Loucy (cell line): ENCODE data around the gene DOCK3.

Source experiments
- H2AFZ ChIP-seq: fragments of 200-600 bp; sonication (generic); 2 replicates; pipeline ENCODE4 v1.6.0; 2016; ENCODE audit warnings: antibody characterized with exemption, mild to moderate bottlenecking, low read length, moderate library complexity
- H3F3A ChIP-seq: fragments of 200-600 bp; 2 replicates; pipeline ENCODE4 v1.6.0; 2016; ENCODE audit warnings: antibody characterized with exemption, low read depth, mild to moderate bottlenecking
- H3K27me3 ChIP-seq: fragments of 200-600 bp; sonication (generic); 2 replicates; pipeline ENCODE4 v1.6.1; 2014; ENCODE audit warnings: low read length, mild to moderate bottlenecking; ENCODE audit not compliant: insufficient read depth, poor library complexity, severe bottlenecking
- H3K36me3 ChIP-seq: fragments of 200-600 bp; sonication (generic); 2 replicates; pipeline ENCODE4 v1.6.1; 2016; ENCODE audit warnings: low read length; ENCODE audit not compliant: insufficient read depth
- H3K4me1 ChIP-seq: fragments of 200-600 bp; sonication (generic); 2 replicates; pipeline ENCODE4 v1.5.1; 2014; ENCODE audit warnings: low read length, mild to moderate bottlenecking; ENCODE audit not compliant: insufficient read depth, poor library complexity, severe bottlenecking
- H3K4me2 ChIP-seq: fragments of 200-600 bp; sonication (generic); 2 replicates; pipeline ENCODE4 v1.6.0; 2014; ENCODE audit warnings: antibody characterized with exemption, low read length, low read depth, mild to moderate bottlenecking; ENCODE audit not compliant: poor library complexity, severe bottlenecking
- H3K4me3 ChIP-seq: fragments of 200-600 bp; sonication (generic); 2 replicates; pipeline ENCODE4 v1.5.1; 2014; ENCODE audit warnings: low read length, mild to moderate bottlenecking, mixed read lengths; ENCODE audit not compliant: poor library complexity, severe bottlenecking
- H3K79me2 ChIP-seq: fragments of 200-600 bp; sonication (generic); 2 replicates; pipeline ENCODE4 v1.6.1; 2014; ENCODE audit warnings: low read length; ENCODE audit not compliant: insufficient read depth
- H3K9ac ChIP-seq: fragments of 200-600 bp; sonication (generic); 2 replicates; pipeline ENCODE4 v1.6.0; 2014; ENCODE audit warnings: mild to moderate bottlenecking, low read depth, low read length, moderate library complexity; ENCODE audit not compliant: poor library complexity, severe bottlenecking
- H3K9me2 ChIP-seq: fragments of 200-600 bp; sonication (generic); replicated peaks from 2 replicates; pipeline ENCODE4 v1.6.1; 2016; ENCODE audit warnings: low read depth, low read length, mixed read lengths
- H3K9me3 ChIP-seq: fragments of 200-600 bp; sonication (generic); 2 replicates; pipeline ENCODE4 v1.6.1; 2014; ENCODE audit warnings: mild to moderate bottlenecking, antibody characterized with exemption, low read length, low read depth; ENCODE audit not compliant: insufficient read depth
- H4K20me1 ChIP-seq: fragments of 200-600 bp; sonication (generic); 2 replicates; pipeline ENCODE4 v1.6.0; 2014; ENCODE audit warnings: antibody characterized with exemption, low read length, mild to moderate bottlenecking; ENCODE audit not compliant: insufficient read depth, poor library complexity, severe bottlenecking
- EZH2phosphoT487 ChIP-seq: fragments of 200-600 bp; IDR thresholded peaks from 2 replicates; pipeline ENCODE4 v1.6.1; 2018; ENCODE audit warnings: antibody characterized with exemption, mild to moderate bottlenecking, moderate library complexity, borderline replicate concordance
- TF ChIP-seq, protein P1 (sequence below): fragments of 200-600 bp; sonication (generic); conservative IDR thresholded peaks from 2 replicates; pipeline ENCODE4 v1.5.1; 2014; ENCODE audit warnings: mild to moderate bottlenecking, antibody characterized with exemption, low read length

The DOCK3 gene

DNA sequence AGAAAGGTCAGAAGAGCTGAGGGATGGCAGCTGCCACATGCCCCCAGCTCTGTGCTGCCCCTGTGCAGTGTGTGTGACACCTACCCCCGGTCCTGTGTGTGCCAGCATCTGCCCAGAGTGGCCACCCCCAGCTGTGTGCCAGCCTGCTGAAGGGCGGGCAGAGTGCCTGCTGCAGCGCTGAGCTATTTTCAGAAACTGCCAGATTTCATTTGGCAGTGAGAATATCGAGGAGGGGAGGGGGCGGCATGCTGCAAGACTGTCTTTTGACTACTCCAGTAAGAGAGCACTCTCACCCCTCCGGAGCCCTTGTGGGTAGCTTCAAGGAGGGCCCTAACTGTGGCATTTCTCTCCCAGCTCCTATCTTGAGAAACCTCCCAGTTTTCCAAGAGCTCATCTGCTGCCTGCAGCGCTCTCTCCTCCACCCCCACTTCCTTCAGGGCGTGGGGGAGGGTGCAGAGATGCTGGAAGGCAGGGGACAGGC, 25.2 kb upstream of the DOCK3 start:
- Histone ChIP-seq H3K9me3 (no peaks in the 10 kb centered on the region), H3F3A (no peaks in the 10 kb centered on the region), H3K79me2 (no peaks in the 10 kb centered on the region), H3K27me3 (no peaks in the 10 kb centered on the region), H3K4me1 (no peaks in the 10 kb centered on the region), H3K36me3 (peaks cover 59% of the 10 kb centered on the region; the same call in 1 of the 2 replicates), H3K9ac (no peak overlapping the region), H4K20me1 (no peaks in the 10 kb centered on the region), H3K9me2 (no peaks in the 10 kb centered on the region), H3K4me2 (no peak overlapping the region), H3K4me3 (no peak overlapping the region), H2AFZ (no peak overlapping the region)
- no peak for TF ChIP-seq EZH2phosphoT487
- TF ChIP-seq, protein P1, sequence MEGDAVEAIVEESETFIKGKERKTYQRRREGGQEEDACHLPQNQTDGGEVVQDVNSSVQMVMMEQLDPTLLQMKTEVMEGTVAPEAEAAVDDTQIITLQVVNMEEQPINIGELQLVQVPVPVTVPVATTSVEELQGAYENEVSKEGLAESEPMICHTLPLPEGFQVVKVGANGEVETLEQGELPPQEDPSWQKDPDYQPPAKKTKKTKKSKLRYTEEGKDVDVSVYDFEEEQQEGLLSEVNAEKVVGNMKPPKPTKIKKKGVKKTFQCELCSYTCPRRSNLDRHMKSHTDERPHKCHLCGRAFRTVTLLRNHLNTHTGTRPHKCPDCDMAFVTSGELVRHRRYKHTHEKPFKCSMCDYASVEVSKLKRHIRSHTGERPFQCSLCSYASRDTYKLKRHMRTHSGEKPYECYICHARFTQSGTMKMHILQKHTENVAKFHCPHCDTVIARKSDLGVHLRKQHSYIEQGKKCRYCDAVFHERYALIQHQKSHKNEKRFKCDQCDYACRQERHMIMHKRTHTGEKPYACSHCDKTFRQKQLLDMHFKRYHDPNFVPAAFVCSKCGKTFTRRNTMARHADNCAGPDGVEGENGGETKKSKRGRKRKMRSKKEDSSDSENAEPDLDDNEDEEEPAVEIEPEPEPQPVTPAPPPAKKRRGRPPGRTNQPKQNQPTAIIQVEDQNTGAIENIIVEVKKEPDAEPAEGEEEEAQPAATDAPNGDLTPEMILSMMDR: no peak

DNA sequence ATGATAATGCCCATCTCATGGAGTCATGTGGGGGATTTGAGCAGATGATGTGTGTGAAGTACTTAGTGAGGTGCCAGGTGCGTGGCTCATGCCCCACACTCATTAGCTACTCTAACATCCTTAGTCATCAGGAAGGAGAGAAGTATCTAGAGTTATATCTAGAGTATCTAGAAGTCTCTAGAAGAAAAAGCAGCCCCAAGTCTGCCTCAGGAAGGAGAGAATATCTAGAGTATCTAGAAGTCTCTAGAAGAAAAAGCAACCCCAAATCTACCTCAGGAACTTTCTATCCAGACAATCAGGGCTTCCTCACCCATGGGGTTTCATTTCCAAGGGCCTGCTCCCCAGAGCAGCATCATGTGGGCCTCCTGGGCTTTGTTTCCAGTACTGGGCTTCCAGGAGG, 24.7 kb upstream of the DOCK3 start:
- Histone ChIP-seq H3K36me3 (peaks cover 53% of the 10 kb centered on the region; the same call in 1 of the 2 replicates), H4K20me1 (no peaks in the 10 kb centered on the region)
- TF ChIP-seq EZH2phosphoT487: no peak
- TF ChIP-seq, protein P1: no peak

DNA sequence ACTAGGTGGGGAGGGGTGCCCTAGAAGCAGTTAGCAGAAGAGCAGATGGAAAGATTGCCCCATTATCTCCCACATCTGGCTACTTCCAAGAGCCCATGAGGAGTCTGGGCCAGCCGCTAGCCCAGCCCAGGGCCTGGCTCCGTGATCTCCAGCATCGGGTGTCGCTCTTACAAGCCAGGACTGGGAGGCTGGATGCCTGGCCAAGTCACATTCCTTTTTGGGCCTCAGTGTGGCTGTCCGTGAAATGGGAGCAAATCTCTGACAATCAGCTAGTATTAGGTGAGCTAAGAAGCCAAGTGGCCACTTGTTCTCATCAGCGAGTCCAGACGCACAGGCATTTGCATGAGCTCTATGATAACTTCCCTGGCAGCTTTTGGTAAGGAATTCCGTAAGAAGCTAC, 23.3 kb upstream of the DOCK3 start:
- Histone ChIP-seq H3K4me1 (no peaks in the 10 kb centered on the region), H3K9me3 (no peaks in the 10 kb centered on the region), H3K9me2 (no peaks in the 10 kb centered on the region), H3K4me2 (no peak overlapping the region), H2AFZ (no peak overlapping the region), H3K9ac (no peak overlapping the region), H3F3A (no peaks in the 10 kb centered on the region), H4K20me1 (no peaks in the 10 kb centered on the region), H3K4me3 (no peak overlapping the region), H3K27me3 (no peaks in the 10 kb centered on the region), H3K36me3 (peaks cover 39% of the 10 kb centered on the region; the same call in 1 of the 2 replicates), H3K79me2 (no peaks in the 10 kb centered on the region)
- TF ChIP-seq, protein P1: no peak
- TF ChIP-seq EZH2phosphoT487: no peak

More for the DNA sequence above, 24.7 kb upstream of the DOCK3 start:
- Histone ChIP-seq H3K9ac (no peak overlapping the region), H3K27me3 (no peaks in the 10 kb centered on the region), H3K4me1 (no peaks in the 10 kb centered on the region), H3K9me2 (no peaks in the 10 kb centered on the region), H3K9me3 (no peaks in the 10 kb centered on the region), H2AFZ (no peak overlapping the region), H3K4me3 (no peak overlapping the region), H3K79me2 (no peaks in the 10 kb centered on the region), H3K4me2 (no peak overlapping the region), H3F3A (no peaks in the 10 kb centered on the region)
